HepG2 (cell line): ENCODE data around the gene NDE1. TPM values are rescaled to one million over a fixed set of nuclear protein-coding genes. Genes with fewer than 3 reads are reported as not detected.
A peak's percentile ranks its signal among the peaks of the same experiment; 100 is the strongest.

ENCODE experiments used
- BRF2 ChIP-seq: sonication (generic); formaldehyde crosslinking; IDR thresholded peaks from 2 replicates; pipeline ENCODE4 v1.8.1; 2022; ENCODE audit warnings: mild to moderate bottlenecking, missing genetic modification reagents
- CEBPZ ChIP-seq: IDR thresholded peaks from 2 replicates; pipeline ENCODE4 v1.6.1; 2012; ENCODE audit warnings: low read length, improper control_type of control experiment
- FLYWCH1 ChIP-seq: sonication (generic); formaldehyde crosslinking; IDR thresholded peaks from 2 replicates; pipeline ENCODE4 v1.8.1; 2023; ENCODE audit warnings: mild to moderate bottlenecking, missing genetic modification reagents
- HIVEP1 ChIP-seq: sonication (generic); formaldehyde crosslinking; IDR thresholded peaks from 2 replicates; pipeline ENCODE4 v1.4.0; 2020; ENCODE audit warnings: mild to moderate bottlenecking, missing genetic modification reagents
- LBX2 ChIP-seq: sonication (generic); formaldehyde crosslinking; IDR thresholded peaks from 2 replicates; pipeline ENCODE4 v1.5.0; 2020; ENCODE audit warnings: missing genetic modification reagents, mild to moderate bottlenecking, borderline replicate concordance
- MNT ChIP-seq: fragments of 450-650 bp; IDR thresholded peaks from 2 replicates; pipeline ENCODE4 v1.6.1; 2016
- RCOR2 ChIP-seq: IDR thresholded peaks from 2 replicates; pipeline ENCODE4 v1.6.1; 2016; ENCODE audit warnings: missing biosample characterization, missing genetic modification reagents
- RORA ChIP-seq: sonication (generic); formaldehyde crosslinking; IDR thresholded peaks from 2 replicates; pipeline ENCODE4 v1.5.0; 2020; ENCODE audit warnings: mild to moderate bottlenecking, missing genetic modification reagents, moderate library complexity
- SYNCRIP ChIP-seq: fragments of 200-400 bp; formaldehyde crosslinking; IDR thresholded peaks from 2 replicates; pipeline ENCODE4 v1.6.1; 2018; ENCODE audit warnings: mild to moderate bottlenecking, low read depth, low read length; ENCODE audit not compliant: insufficient read depth
- TBP ChIP-seq: sonication (generic); formaldehyde crosslinking; IDR thresholded peaks from 2 replicates; pipeline ENCODE4 v1.5.0; 2020; ENCODE audit warnings: missing genetic modification reagents
- THAP8 ChIP-seq: sonication (generic); formaldehyde crosslinking; IDR thresholded peaks from 2 replicates; pipeline ENCODE4 v1.5.1; 2020; ENCODE audit warnings: missing genetic modification reagents, mild to moderate bottlenecking, borderline replicate concordance
- U2AF2 ChIP-seq: fragments of 200-400 bp; formaldehyde crosslinking; IDR thresholded peaks from 2 replicates; pipeline ENCODE4 v1.6.1; 2017; ENCODE audit warnings: low read depth, mild to moderate bottlenecking, low read length
- ZBTB3 ChIP-seq: sonication (generic); formaldehyde crosslinking; IDR thresholded peaks from 2 replicates; pipeline ENCODE4 v1.4.0; 2020; ENCODE audit warnings: low read depth, mild to moderate bottlenecking, moderate library complexity, missing genetic modification reagents, borderline replicate concordance
- ZNF142 ChIP-seq: sonication (generic); formaldehyde crosslinking; IDR thresholded peaks from 2 replicates; pipeline ENCODE4 v1.4.0; 2020; ENCODE audit warnings: missing genetic modification reagents
- ZNF547 ChIP-seq: sonication (generic); formaldehyde crosslinking; IDR thresholded peaks from 2 replicates; pipeline ENCODE4 v1.5.1; 2020; ENCODE audit warnings: mild to moderate bottlenecking, missing genetic modification reagents
- ZNF777 ChIP-seq: sonication (generic); formaldehyde crosslinking; IDR thresholded peaks from 2 replicates; pipeline ENCODE4 v1.4.0; 2020; ENCODE audit warnings: missing genetic modification reagents
- polyA plus RNA-seq, 8 experiments: library from polyadenylated mRNA; depleted of rRNA in 3 of 8; stranded (reverse) in 7 of 8; unstranded in 1 of 8; fragments of >200 nt; fragmentation: Illumina TruSeq in 4 of 8; extraction: Trizol in 4 of 8; gene quantifications; 2 replicates each; pipeline versions ENCODE4 v1.2.1 to v1.2.3, GENCODE V29; 2011 to 2016; ENCODE audit warnings: low read depth in 4 of 8, missing spikeins in 1 of 8, mixed read lengths in 1 of 8; ENCODE audit not compliant: insufficient read depth in 1 of 8
- total RNA-seq, 5 experiments: library from RNA; depleted of rRNA; stranded (reverse); fragments of >200 nt; fragmentation: Illumina TruSeq; extraction: Trizol; gene quantifications; 2 replicates each; pipeline ENCODE4 v1.2.3, GENCODE V29; 2016; ENCODE audit warnings: low read depth in 1 of 5

The NDE1 gene
- total and polyA plus RNA-seq, 2 of the 13 experiments (the other 11 are each of a cell fraction or from before 2014, with no cell fraction given) = 40.9 to 72.5 TPM

- TF ChIP-seq BRF2 (CRISPR knock-in tag) (no peak), LBX2 (no peak), ZNF777 (CRISPR knock-in tag) (peak; percentile 68), ZNF142 (CRISPR knock-in tag) (peak; percentile 82; the same call in 1 of the 2 replicates), THAP8 (peak; percentile 92; the same call in 1 of the 2 replicates), RCOR2 (CRISPR knock-in tag) (no peak), ZNF547 (peak; percentile 77), RORA (CRISPR knock-in tag) (no peak), CEBPZ (no peak), U2AF2 (no peak), HIVEP1 (CRISPR knock-in tag) (no peak), ZBTB3 (no peak), FLYWCH1 (no peak), TBP (CRISPR knock-in tag) (no peak), SYNCRIP (no peak), MNT (no peak)
Observed at GRCh38 chr16:15650019-15650697, at the start of gene NDE1 (continued).
